Liver (tissue), 9 donors: ENCODE results near the gene SULT1A3. TPM values are rescaled to one million over a fixed set of nuclear protein-coding genes. Genes with fewer than 3 reads are reported as not detected.
"Not testable (repeated sequence)": the region's sequence is repeated elsewhere in the genome, so short reads cannot be mapped to it uniquely, and the experiment has no call there.

ENCODE experiments used
- DNase-seq: peaks from one replicate; pipeline ENCODE4 v3.0.0-alpha.2; 2017; ENCODE audit warnings: low spot score
- H3K27ac ChIP-seq, 2 donors: one replicate each; pipeline ENCODE4 v1.7.0; 2013; ENCODE audit warnings: inconsistent platforms in 2 of 2, low read length in 2 of 2, control low read depth in 1 of 2, low read depth in 1 of 2, mild to moderate bottlenecking in 1 of 2
- H3K27me3 ChIP-seq, 4 donors: one replicate each; pipeline versions ENCODE4 v1.6.1 to v1.7.0; 2013; ENCODE audit warnings: low read length in 3 of 4, inconsistent platforms in 1 of 4, mild to moderate bottlenecking in 1 of 4, moderate library complexity in 1 of 4; ENCODE audit not compliant: control insufficient read depth in 4 of 4, insufficient read depth in 4 of 4
- H3K36me3 ChIP-seq, 4 donors: one replicate each; pipeline versions ENCODE4 v1.6.1 to v1.7.0; 2013; ENCODE audit warnings: low read length in 3 of 4, mild to moderate bottlenecking in 3 of 4, low read depth in 1 of 4, moderate library complexity in 1 of 4; ENCODE audit not compliant: control insufficient read depth in 4 of 4, insufficient read depth in 3 of 4
- H3K4me1 ChIP-seq, 4 donors: one replicate each; pipeline versions ENCODE4 v1.6.1 to v1.7.0; 2013; ENCODE audit warnings: low read length in 3 of 4, mild to moderate bottlenecking in 3 of 4, moderate library complexity in 1 of 4; ENCODE audit not compliant: control insufficient read depth in 4 of 4, insufficient read depth in 4 of 4
- H3K4me3 ChIP-seq, 3 donors: one replicate each; pipeline versions ENCODE4 v1.6.1 to v1.7.0; 2013; ENCODE audit warnings: low read length in 3 of 3, control low read depth in 1 of 3, low read depth in 1 of 3, mild to moderate bottlenecking in 1 of 3
- H3K9ac ChIP-seq, 2 donors: one replicate each; pipeline ENCODE4 v1.7.0; 2013; ENCODE audit warnings: low read length in 2 of 2, mild to moderate bottlenecking in 2 of 2, moderate library complexity in 2 of 2, control low read depth in 1 of 2, low read depth in 1 of 2
- H3K9me3 ChIP-seq, 4 donors: one replicate each; pipeline versions ENCODE4 v1.6.1 to v1.7.0; 2013; ENCODE audit warnings: low read length in 3 of 4; ENCODE audit not compliant: control insufficient read depth in 4 of 4
- CTCF ChIP-seq: fragments of 150-350 bp; IDR thresholded peaks from 2 replicates; pipeline ENCODE4 v1.5.1; 2017; ENCODE audit warnings: improper control_type of control experiment, low read depth, low read length; ENCODE audit not compliant: missing input control
- FOXA2 ChIP-seq: IDR thresholded peaks from 2 replicates; pipeline ENCODE4 v1.6.1; 2016; ENCODE audit warnings: antibody characterized with exemption
- GABPA ChIP-seq, 2 donors: IDR thresholded peaks in 1 of 2; conservative IDR thresholded peaks in 1 of 2; 2 replicates each; pipeline ENCODE4 v1.6.1; 2016; ENCODE audit warnings: antibody characterized with exemption in 2 of 2, mild to moderate bottlenecking in 1 of 2, moderate library complexity in 1 of 2
- HNF4A ChIP-seq, 2 donors: conservative IDR thresholded peaks; 2 replicates each; pipeline ENCODE4 v1.6.1; 2016; ENCODE audit warnings: antibody characterized with exemption in 2 of 2, mild to moderate bottlenecking in 2 of 2
- HNF4G ChIP-seq: IDR thresholded peaks from 2 replicates; pipeline ENCODE4 v1.6.1; 2016; ENCODE audit warnings: antibody characterized with exemption
- JUND ChIP-seq, 2 donors: IDR thresholded peaks; 2 replicates each; pipeline ENCODE4 v1.6.1; 2016; ENCODE audit warnings: antibody characterized with exemption in 2 of 2
- MAX ChIP-seq: IDR thresholded peaks from 2 replicates; pipeline ENCODE4 v1.6.1; 2016; ENCODE audit warnings: antibody characterized with exemption
- RAD21 ChIP-seq, 2 donors: IDR thresholded peaks; 2 replicates each; pipeline ENCODE4 v1.6.1; 2016; ENCODE audit warnings: antibody characterized with exemption in 2 of 2, mild to moderate bottlenecking in 2 of 2
- REST ChIP-seq: IDR thresholded peaks from 2 replicates; pipeline ENCODE4 v1.6.1; 2016; ENCODE audit warnings: antibody characterized with exemption, mild to moderate bottlenecking
- RXRA ChIP-seq, 2 donors: IDR thresholded peaks; 2 replicates each; pipeline ENCODE4 v1.6.1; 2017 to 2018; ENCODE audit warnings: antibody characterized with exemption in 2 of 2, mild to moderate bottlenecking in 1 of 2
- SP1 ChIP-seq: IDR thresholded peaks from 2 replicates; pipeline ENCODE4 v1.6.1; 2018; ENCODE audit warnings: antibody characterized with exemption, mild to moderate bottlenecking
- WGBS: extraction: QIAGEN DNeasy Blood & Tissue Kit; methylation state at CpG from one replicate; pipeline ENCODE4 v1.1.7; 2013; 5-methylcytosine and 5-hydroxymethylcytosine counted together
- polyA plus RNA-seq, 2 donors: library from polyadenylated mRNA; stranded (reverse) in 1 of 2; unstranded in 1 of 2; fragments of 200-250 nt in 1 of 2; fragments of >200 nt in 1 of 2; fragmentation: Nextera tagmentation in 1 of 2; extraction: Ambion mirVana in 1 of 2; gene quantifications; one replicate each; pipeline versions ENCODE4 v1.2.1 to v1.2.3, GENCODE V29; 2013 to 2015
- total RNA-seq, 2 donors: library from RNA; depleted of rRNA; stranded (reverse); fragments of >200 nt; gene quantifications; one replicate each; pipeline ENCODE4 v1.2.3, GENCODE V29; 2014
- TF ChIP-seq, protein P1 (sequence below): IDR thresholded peaks from 2 replicates; pipeline ENCODE4 v1.6.1; 2016; ENCODE audit warnings: antibody characterized with exemption
- donor health status: healthy.
- donor health status: healthy.
- donor health status: healthy.
- donor health status: healthy.
- donor health status: healthy.

Gene SULT1A3
- total and polyA plus RNA-seq, 4 donors = 2.8 to 13.8 (median 11.0) TPM

DNA sequence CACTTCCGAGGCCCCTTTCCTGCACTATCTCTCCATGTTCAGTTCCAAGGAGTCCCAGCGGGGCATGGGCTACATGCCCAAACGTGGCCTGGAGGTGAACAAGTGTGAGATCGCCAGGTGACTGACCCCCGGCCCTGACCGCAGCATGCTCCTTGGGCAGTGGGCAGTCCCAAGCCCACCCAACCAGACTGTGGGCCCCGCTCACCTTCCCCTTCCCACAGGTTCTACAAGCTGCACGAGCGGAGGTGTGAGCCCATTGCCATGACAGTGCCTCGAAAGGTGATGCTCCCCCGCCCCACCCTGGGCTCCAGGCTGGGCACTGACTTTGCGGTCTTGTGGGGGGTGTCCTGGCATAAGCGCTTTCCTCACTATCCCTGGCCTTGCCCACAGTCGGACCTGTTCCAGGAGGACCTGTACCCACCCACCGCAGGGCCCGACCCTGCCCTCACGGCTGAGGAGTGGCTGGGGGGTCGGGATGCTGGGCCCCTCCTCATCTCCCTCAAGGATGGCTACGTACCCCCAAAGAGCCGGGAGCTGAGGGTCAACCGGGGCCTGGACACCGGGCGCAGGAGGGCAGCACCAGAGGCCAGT, 11.0 kb upstream of the SULT1A3 start:
- H3K4me3 ChIP-seq = no peak overlapping the region
- no peak overlapping the region for H3K9ac ChIP-seq
- H3K36me3 ChIP-seq = peaks cover 0 to 2% (median 0%) of the 10 kb centered on the region in 4 donors
- DNase-seq = no peak
- WGBS = 93% methylated on average over 23 of the region's 23 CpGs
- H3K9me3 ChIP-seq = no peaks in the 10 kb centered on the region
- no peaks in the 10 kb centered on the region for H3K27me3 ChIP-seq
- TF ChIP-seq RXRA (IDR thresholded peaks at IDR 0.05) (no peak), HNF4A (conservative IDR thresholded peaks at IDR 0.05) (no peak), MAX (no peak), GABPA (IDR thresholded peaks at IDR 0.05 in 1 of 2, conservative IDR thresholded peaks at IDR 0.05 in 1 of 2) (no peak), SP1 (no peak), RAD21 (IDR thresholded peaks at IDR 0.05) (no peak), HNF4G (no peak), JUND (IDR thresholded peaks at IDR 0.05) (no peak), FOXA2 (no peak), REST (no peak), CTCF (no peak)
- TF ChIP-seq, protein P1, sequence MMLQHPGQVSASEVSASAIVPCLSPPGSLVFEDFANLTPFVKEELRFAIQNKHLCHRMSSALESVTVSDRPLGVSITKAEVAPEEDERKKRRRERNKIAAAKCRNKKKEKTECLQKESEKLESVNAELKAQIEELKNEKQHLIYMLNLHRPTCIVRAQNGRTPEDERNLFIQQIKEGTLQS = no peak
- H3K4me1 ChIP-seq = peaks cover 0 to 13% (median 2%) of the 10 kb centered on the region in 4 donors
- H3K27ac ChIP-seq = no peak overlapping the region

DNA sequence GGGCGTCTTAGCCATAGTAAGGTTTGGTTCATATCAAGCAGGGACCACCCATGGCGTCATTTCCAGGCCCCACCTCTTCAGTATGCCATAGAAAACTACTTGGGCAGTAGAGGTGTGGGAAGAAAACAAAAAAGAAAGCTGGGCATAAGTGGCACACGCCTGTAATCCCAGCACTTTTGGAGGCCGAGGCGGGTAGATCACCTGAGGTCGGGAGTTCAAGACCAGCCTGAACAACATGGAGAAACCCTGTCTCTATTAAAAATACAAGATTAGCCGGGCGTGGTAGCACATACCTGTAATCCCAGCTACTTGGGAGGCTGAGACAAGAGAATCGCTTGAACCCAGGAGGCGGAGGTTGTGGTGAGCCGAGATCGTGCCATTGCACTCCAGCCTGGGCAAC, 7.9 kb upstream of the SULT1A3 start:
- not testable (repeated sequence) for DNase-seq, H3K4me3 ChIP-seq, H3K36me3 ChIP-seq, H3K27ac ChIP-seq, H3K27me3 ChIP-seq, H3K9me3 ChIP-seq, H3K9ac ChIP-seq, H3K4me1 ChIP-seq
- WGBS = 97% methylated on average over 6 of the region's 12 CpGs

DNA sequence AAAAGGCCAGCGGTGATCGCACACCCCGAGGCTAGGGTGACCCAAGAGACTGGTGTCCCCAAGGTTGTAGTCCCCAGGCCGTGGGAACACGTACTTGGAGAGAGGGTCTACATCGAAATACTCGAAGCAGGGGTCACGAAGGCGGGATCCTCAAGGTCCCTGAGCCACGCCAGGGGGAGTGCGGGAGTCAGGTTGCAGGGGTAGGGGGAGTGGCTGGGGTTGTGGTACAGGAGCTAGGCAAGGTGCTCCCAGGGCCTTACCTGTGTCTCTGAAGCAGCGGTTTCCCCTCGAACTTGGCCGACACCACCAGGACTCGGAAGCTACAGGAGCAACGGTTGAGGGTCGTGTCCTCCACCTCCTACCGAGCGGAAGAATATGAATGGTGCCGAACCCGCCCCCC, 6.0 kb upstream of the SULT1A3 start:
- not testable (repeated sequence) for H3K4me1 ChIP-seq, H3K4me3 ChIP-seq, H3K9me3 ChIP-seq, H3K27me3 ChIP-seq, H3K27ac ChIP-seq, H3K36me3 ChIP-seq, H3K9ac ChIP-seq, DNase-seq
- WGBS = no CpG with 5 or more reads among the region's 21 CpGs

DNA sequence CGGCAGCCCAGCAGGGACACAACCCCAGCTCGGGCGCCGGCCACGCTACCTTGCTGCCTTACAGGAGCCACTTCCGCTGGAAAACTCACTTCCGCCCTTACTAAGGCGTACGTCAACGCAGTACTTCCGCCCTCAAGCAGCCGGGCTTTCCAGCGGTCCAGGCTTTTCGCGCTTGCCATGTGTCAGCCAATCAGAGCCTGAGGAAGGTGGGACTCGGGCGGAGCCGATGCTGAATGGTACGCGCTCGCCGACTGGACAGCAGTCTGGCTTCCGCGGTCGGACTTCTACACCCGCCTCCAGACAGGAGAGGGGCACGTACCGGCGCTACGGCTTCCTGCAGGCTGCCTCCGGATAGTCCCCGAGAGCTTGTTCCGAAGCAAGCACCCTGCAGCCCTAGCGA, 5.4 kb upstream of the SULT1A3 start, which contains the start of the genes BOLA2B and SLX1A:
BOLA2B (minus strand) TSS at position 52 of the 400 bp plus-strand sequence. CDS start 71 bp downstream, outside the sequence.
SLX1A (plus strand) TSS at position 261 of the 400 bp plus-strand sequence. CDS start 210 bp downstream, outside the sequence.
- H3K4me1 ChIP-seq, H3K4me3 ChIP-seq, H3K27me3 ChIP-seq, H3K27ac ChIP-seq, H3K36me3 ChIP-seq, DNase-seq, H3K9me3 ChIP-seq, H3K9ac ChIP-seq: not testable (repeated sequence)
- WGBS = no CpG with 5 or more reads among the region's 34 CpGs

- H3K4me3 ChIP-seq, H3K27ac ChIP-seq, H3K9ac ChIP-seq, H3K27me3 ChIP-seq, H3K36me3 ChIP-seq, H3K9me3 ChIP-seq, H3K4me1 ChIP-seq, DNase-seq: not testable (repeated sequence)
- 25% methylated on average over 19 of the region's 60 CpGs for WGBS
These were observed 4.7 kb upstream of the SULT1A3 start for GRCh38 chr16:30194172-30194925.
